ENCODE results near the gene NME1. TPM values are rescaled to one million over a fixed set of nuclear protein-coding genes. Genes with fewer than 3 reads are reported as not detected.

NME1 gene
- total RNA-seq, 1 experiment from 2014 or later, result 238 TPM

DNA sequence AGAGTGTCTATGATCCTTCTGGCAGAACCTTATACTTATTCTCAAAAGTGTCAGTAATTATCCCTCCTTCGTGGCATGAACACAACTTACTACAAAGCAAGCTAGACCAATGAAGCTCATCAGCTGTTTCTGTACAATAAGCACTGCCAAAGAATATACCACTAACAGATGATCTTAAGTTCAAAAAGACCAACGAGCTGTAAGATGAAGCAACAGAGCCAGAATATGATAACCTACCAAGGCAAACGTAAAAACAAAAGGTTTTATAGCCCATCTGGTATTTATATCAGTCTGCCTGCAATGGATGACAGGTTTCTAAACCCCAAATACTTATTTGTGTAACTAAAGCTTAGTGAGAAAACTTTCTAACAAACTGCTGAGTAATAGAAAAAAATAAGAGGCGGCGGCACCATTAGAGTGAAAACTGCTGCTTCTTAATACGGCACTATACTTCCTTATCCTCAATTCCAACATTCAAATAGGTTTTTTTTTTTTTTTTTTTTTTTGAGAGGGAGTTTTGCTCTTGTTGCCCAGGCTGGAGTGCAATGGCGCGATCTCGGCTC lies 35.0 kb downstream of the NME1 start:
- Mint-ChIP-seq H3K9me3 (no peaks in the 10 kb centered on the region), H3K4me3 (no peak overlapping the region), H3K27ac (no peak overlapping the region), H3K36me3 (peaks cover 64% of the 10 kb centered on the region), H3K4me1 (no peaks in the 10 kb centered on the region), H3K27me3 (ENCODE audit: low read depth) (no peaks in the 10 kb centered on the region)
- ATAC-seq (no peak), DNase-seq (ENCODE audit: low spot score) (no peak)
- CTCF ChIA-PET, result no interaction called here
- POLR2A ChIA-PET, result no interaction called here
- no peak for TF ChIP-seq ZNF219 (CRISPR knock-in tag; IDR thresholded peaks at IDR 0.05; ENCODE audit: borderline replicate concordance)

- no peak overlapping the region for H3K4me3 Mint-ChIP-seq
- CTCF ChIA-PET, result no interaction called here
- no peaks in the 10 kb centered on the region for H3K9me3 Mint-ChIP-seq
- TF ChIP-seq, protein P1, sequence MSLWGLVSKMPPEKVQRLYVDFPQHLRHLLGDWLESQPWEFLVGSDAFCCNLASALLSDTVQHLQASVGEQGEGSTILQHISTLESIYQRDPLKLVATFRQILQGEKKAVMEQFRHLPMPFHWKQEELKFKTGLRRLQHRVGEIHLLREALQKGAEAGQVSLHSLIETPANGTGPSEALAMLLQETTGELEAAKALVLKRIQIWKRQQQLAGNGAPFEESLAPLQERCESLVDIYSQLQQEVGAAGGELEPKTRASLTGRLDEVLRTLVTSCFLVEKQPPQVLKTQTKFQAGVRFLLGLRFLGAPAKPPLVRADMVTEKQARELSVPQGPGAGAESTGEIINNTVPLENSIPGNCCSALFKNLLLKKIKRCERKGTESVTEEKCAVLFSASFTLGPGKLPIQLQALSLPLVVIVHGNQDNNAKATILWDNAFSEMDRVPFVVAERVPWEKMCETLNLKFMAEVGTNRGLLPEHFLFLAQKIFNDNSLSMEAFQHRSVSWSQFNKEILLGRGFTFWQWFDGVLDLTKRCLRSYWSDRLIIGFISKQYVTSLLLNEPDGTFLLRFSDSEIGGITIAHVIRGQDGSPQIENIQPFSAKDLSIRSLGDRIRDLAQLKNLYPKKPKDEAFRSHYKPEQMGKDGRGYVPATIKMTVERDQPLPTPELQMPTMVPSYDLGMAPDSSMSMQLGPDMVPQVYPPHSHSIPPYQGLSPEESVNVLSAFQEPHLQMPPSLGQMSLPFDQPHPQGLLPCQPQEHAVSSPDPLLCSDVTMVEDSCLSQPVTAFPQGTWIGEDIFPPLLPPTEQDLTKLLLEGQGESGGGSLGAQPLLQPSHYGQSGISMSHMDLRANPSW (CRISPR knock-in tag; conservative IDR thresholded peaks at IDR 0.05; ENCODE audit: low read depth), result no peak
- TF ChIP-seq, protein P2, sequence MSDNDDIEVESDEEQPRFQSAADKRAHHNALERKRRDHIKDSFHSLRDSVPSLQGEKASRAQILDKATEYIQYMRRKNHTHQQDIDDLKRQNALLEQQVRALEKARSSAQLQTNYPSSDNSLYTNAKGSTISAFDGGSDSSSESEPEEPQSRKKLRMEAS (CRISPR knock-in tag; IDR thresholded peaks at IDR 0.05), result no peak
- TF ChIP-seq NR2C2 (CRISPR knock-in tag; IDR thresholded peaks at IDR 0.05), result no peak
- TF ChIP-seq, protein P3, sequence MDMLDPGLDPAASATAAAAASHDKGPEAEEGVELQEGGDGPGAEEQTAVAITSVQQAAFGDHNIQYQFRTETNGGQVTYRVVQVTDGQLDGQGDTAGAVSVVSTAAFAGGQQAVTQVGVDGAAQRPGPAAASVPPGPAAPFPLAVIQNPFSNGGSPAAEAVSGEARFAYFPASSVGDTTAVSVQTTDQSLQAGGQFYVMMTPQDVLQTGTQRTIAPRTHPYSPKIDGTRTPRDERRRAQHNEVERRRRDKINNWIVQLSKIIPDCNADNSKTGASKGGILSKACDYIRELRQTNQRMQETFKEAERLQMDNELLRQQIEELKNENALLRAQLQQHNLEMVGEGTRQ (CRISPR knock-in tag; IDR thresholded peaks at IDR 0.05), result no peak
- no peak for TF ChIP-seq RELA (CRISPR knock-in tag; IDR thresholded peaks at IDR 0.05; ENCODE audit: borderline replicate concordance)
- no peak for TF ChIP-seq ZNF219 (CRISPR knock-in tag; IDR thresholded peaks at IDR 0.05; ENCODE audit: borderline replicate concordance)
- no peak for TF ChIP-seq TEAD1 (CRISPR knock-in tag; IDR thresholded peaks at IDR 0.05)
- TF ChIP-seq, protein P4, sequence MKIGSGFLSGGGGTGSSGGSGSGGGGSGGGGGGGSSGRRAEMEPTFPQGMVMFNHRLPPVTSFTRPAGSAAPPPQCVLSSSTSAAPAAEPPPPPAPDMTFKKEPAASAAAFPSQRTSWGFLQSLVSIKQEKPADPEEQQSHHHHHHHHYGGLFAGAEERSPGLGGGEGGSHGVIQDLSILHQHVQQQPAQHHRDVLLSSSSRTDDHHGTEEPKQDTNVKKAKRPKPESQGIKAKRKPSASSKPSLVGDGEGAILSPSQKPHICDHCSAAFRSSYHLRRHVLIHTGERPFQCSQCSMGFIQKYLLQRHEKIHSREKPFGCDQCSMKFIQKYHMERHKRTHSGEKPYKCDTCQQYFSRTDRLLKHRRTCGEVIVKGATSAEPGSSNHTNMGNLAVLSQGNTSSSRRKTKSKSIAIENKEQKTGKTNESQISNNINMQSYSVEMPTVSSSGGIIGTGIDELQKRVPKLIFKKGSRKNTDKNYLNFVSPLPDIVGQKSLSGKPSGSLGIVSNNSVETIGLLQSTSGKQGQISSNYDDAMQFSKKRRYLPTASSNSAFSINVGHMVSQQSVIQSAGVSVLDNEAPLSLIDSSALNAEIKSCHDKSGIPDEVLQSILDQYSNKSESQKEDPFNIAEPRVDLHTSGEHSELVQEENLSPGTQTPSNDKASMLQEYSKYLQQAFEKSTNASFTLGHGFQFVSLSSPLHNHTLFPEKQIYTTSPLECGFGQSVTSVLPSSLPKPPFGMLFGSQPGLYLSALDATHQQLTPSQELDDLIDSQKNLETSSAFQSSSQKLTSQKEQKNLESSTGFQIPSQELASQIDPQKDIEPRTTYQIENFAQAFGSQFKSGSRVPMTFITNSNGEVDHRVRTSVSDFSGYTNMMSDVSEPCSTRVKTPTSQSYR (CRISPR knock-in tag; IDR thresholded peaks at IDR 0.05), result no peak
- TF ChIP-seq, protein P5, sequence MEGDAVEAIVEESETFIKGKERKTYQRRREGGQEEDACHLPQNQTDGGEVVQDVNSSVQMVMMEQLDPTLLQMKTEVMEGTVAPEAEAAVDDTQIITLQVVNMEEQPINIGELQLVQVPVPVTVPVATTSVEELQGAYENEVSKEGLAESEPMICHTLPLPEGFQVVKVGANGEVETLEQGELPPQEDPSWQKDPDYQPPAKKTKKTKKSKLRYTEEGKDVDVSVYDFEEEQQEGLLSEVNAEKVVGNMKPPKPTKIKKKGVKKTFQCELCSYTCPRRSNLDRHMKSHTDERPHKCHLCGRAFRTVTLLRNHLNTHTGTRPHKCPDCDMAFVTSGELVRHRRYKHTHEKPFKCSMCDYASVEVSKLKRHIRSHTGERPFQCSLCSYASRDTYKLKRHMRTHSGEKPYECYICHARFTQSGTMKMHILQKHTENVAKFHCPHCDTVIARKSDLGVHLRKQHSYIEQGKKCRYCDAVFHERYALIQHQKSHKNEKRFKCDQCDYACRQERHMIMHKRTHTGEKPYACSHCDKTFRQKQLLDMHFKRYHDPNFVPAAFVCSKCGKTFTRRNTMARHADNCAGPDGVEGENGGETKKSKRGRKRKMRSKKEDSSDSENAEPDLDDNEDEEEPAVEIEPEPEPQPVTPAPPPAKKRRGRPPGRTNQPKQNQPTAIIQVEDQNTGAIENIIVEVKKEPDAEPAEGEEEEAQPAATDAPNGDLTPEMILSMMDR (IDR thresholded peaks at IDR 0.05), result no peak
- TF ChIP-seq, protein P6, sequence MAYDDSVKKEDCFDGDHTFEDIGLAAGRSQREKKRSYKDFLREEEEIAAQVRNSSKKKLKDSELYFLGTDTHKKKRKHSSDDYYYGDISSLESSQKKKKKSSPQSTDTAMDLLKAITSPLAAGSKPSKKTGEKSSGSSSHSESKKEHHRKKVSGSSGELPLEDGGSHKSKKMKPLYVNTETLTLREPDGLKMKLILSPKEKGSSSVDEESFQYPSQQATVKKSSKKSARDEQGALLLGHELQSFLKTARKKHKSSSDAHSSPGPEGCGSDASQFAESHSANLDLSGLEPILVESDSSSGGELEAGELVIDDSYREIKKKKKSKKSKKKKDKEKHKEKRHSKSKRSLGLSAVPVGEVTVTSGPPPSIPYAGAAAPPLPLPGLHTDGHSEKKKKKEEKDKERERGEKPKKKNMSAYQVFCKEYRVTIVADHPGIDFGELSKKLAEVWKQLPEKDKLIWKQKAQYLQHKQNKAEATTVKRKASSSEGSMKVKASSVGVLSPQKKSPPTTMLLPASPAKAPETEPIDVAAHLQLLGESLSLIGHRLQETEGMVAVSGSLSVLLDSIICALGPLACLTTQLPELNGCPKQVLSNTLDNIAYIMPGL (CRISPR knock-in tag; IDR thresholded peaks at IDR 0.05), result no peak
- TF ChIP-seq NFE2L1 (CRISPR knock-in tag; IDR thresholded peaks at IDR 0.05), result no peak
- TF ChIP-seq, protein P7, sequence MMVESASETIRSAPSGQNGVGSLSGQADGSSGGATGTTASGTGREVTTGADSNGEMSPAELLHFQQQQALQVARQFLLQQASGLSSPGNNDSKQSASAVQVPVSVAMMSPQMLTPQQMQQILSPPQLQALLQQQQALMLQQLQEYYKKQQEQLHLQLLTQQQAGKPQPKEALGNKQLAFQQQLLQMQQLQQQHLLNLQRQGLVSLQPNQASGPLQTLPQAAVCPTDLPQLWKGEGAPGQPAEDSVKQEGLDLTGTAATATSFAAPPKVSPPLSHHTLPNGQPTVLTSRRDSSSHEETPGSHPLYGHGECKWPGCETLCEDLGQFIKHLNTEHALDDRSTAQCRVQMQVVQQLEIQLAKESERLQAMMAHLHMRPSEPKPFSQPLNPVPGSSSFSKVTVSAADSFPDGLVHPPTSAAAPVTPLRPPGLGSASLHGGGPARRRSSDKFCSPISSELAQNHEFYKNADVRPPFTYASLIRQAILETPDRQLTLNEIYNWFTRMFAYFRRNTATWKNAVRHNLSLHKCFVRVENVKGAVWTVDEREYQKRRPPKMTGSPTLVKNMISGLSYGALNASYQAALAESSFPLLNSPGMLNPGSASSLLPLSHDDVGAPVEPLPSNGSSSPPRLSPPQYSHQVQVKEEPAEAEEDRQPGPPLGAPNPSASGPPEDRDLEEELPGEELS (CRISPR knock-in tag; IDR thresholded peaks at IDR 0.05), result no peak
- TF ChIP-seq, protein P8, sequence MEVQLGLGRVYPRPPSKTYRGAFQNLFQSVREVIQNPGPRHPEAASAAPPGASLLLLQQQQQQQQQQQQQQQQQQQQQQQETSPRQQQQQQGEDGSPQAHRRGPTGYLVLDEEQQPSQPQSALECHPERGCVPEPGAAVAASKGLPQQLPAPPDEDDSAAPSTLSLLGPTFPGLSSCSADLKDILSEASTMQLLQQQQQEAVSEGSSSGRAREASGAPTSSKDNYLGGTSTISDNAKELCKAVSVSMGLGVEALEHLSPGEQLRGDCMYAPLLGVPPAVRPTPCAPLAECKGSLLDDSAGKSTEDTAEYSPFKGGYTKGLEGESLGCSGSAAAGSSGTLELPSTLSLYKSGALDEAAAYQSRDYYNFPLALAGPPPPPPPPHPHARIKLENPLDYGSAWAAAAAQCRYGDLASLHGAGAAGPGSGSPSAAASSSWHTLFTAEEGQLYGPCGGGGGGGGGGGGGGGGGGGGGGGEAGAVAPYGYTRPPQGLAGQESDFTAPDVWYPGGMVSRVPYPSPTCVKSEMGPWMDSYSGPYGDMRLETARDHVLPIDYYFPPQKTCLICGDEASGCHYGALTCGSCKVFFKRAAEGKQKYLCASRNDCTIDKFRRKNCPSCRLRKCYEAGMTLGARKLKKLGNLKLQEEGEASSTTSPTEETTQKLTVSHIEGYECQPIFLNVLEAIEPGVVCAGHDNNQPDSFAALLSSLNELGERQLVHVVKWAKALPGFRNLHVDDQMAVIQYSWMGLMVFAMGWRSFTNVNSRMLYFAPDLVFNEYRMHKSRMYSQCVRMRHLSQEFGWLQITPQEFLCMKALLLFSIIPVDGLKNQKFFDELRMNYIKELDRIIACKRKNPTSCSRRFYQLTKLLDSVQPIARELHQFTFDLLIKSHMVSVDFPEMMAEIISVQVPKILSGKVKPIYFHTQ (CRISPR knock-in tag; IDR thresholded peaks at IDR 0.05), result no peak
- no peak for TF ChIP-seq CBFB (CRISPR knock-in tag; IDR thresholded peaks at IDR 0.05; ENCODE audit: low read depth)
- TF ChIP-seq FOXJ3 (CRISPR knock-in tag; IDR thresholded peaks at IDR 0.05; ENCODE audit: borderline replicate concordance), result no peak
- TF ChIP-seq JUN (CRISPR knock-in tag; IDR thresholded peaks at IDR 0.05), result no peak
Measured at GRCh38 chr17:51189162-51189561, 35.8 kb downstream of the NME1 start.

More at GRCh38 chr17:51189162-51189561, 35.8 kb downstream of the NME1 start:
- no peaks in the 10 kb centered on the region for H3K4me1 Mint-ChIP-seq
- DNase-seq (ENCODE audit: low spot score) (no peak), ATAC-seq (no peak)
- H3K36me3 Mint-ChIP-seq, result peaks cover 63% of the 10 kb centered on the region
- POLR2A ChIA-PET, result no interaction called here
- H3K27ac Mint-ChIP-seq, result no peak overlapping the region
- H3K27me3 Mint-ChIP-seq (ENCODE audit: low read depth), result no peaks in the 10 kb centered on the region

Data from WTC11 (cell line).